ENCODE data around the gene STX12.
A peak's percentile ranks its signal among the peaks of the same experiment; 100 is the strongest.
"Not testable (repeated sequence)": the region's sequence is repeated elsewhere in the genome, so short reads cannot be mapped to it uniquely, and the experiment has no call there.

The STX12 gene

GRCh38 chr1:27811741-27812500, 38.9 kb downstream of the STX12 start:
- no peaks in the 10 kb centered on the region for H3K4me1 Mint-ChIP-seq
- H3K27ac Mint-ChIP-seq: no peak overlapping the region
- no peak overlapping the region for H3K4me3 Mint-ChIP-seq
- H3K36me3 Mint-ChIP-seq (ENCODE audit: low read depth): peaks cover 31% of the 10 kb centered on the region
- TF ChIP-seq, protein P1, sequence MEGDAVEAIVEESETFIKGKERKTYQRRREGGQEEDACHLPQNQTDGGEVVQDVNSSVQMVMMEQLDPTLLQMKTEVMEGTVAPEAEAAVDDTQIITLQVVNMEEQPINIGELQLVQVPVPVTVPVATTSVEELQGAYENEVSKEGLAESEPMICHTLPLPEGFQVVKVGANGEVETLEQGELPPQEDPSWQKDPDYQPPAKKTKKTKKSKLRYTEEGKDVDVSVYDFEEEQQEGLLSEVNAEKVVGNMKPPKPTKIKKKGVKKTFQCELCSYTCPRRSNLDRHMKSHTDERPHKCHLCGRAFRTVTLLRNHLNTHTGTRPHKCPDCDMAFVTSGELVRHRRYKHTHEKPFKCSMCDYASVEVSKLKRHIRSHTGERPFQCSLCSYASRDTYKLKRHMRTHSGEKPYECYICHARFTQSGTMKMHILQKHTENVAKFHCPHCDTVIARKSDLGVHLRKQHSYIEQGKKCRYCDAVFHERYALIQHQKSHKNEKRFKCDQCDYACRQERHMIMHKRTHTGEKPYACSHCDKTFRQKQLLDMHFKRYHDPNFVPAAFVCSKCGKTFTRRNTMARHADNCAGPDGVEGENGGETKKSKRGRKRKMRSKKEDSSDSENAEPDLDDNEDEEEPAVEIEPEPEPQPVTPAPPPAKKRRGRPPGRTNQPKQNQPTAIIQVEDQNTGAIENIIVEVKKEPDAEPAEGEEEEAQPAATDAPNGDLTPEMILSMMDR (IDR thresholded peaks at IDR 0.05; ENCODE audit: unreplicated experiment in 3 of 3): no peak
- H3K27me3 Mint-ChIP-seq (ENCODE audit: low read depth): no peaks in the 10 kb centered on the region
- H3K9me3 Mint-ChIP-seq: no peaks in the 10 kb centered on the region

- Mint-ChIP-seq H3K4me1 (no peaks in the 10 kb centered on the region), H3K9me3 (no peaks in the 10 kb centered on the region), H3K4me3 (no peak overlapping the region), H3K36me3 (ENCODE audit: low read depth) (peaks cover 37% of the 10 kb centered on the region), H3K27ac (peak overlapping the region in 2 of 3 experiments; percentile 77 to 87), H3K27me3 (ENCODE audit: low read depth) (no peaks in the 10 kb centered on the region)
- TF ChIP-seq, protein P1 (IDR thresholded peaks at IDR 0.05; ENCODE audit: unreplicated experiment in 3 of 3): no peak
Observed at GRCh38 chr1:27816921-27817630, 44.1 kb downstream of the STX12 start.

GRCh38 chr1:27821761-27822315, 48.8 kb downstream of the STX12 start:
- Mint-ChIP-seq H3K4me1 (no peaks in the 10 kb centered on the region), H3K4me3 (no peak overlapping the region), H3K36me3 (ENCODE audit: low read depth) (peaks cover 25% of the 10 kb centered on the region), H3K27me3 (ENCODE audit: low read depth) (no peaks in the 10 kb centered on the region), H3K27ac (peak overlapping the region in 1 of 3 experiments; percentile 58), H3K9me3 (no peaks in the 10 kb centered on the region)
- TF ChIP-seq, protein P1 (IDR thresholded peaks at IDR 0.05; ENCODE audit: unreplicated experiment in 3 of 3): no peak

GRCh38 chr1:27823784-27824183, 50.8 kb downstream of the STX12 start:
- Mint-ChIP-seq H3K27me3 (ENCODE audit: low read depth) (no peaks in the 10 kb centered on the region), H3K4me1 (no peaks in the 10 kb centered on the region), H3K9me3 (no peaks in the 10 kb centered on the region), H3K4me3 (no peak overlapping the region), H3K27ac (no peak overlapping the region), H3K36me3 (ENCODE audit: low read depth) (peaks cover 15% of the 10 kb centered on the region)
- TF ChIP-seq, protein P1 (IDR thresholded peaks at IDR 0.05; ENCODE audit: unreplicated experiment in 3 of 3): no peak

DNA sequence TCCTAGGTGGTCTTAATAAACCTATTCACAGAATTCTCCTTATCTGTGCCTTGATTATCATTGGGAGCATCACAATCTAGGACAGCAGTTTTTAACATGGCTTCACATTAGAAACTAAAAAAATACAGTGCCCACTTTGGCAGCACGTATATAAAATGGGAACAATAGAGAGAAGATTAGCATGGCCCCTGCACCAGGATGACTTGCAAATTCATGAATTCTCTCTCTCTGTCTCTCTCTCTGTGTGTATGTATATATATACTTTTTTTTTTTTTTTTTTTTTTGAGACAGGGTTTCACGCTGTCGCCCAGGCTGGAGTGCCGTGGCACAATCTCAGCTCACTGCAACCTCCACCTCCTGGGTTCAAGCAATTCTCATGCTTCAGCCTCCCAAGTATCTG, 51.4 kb downstream of the STX12 start:
- H3K4me3 Mint-ChIP-seq: no peak overlapping the region
- no peaks in the 10 kb centered on the region for H3K27me3 Mint-ChIP-seq (ENCODE audit: low read depth)
- peaks cover 12% of the 10 kb centered on the region for H3K36me3 Mint-ChIP-seq (ENCODE audit: low read depth)
- TF ChIP-seq, protein P1 (IDR thresholded peaks at IDR 0.05; ENCODE audit: unreplicated experiment in 3 of 3): no peak
- no peak overlapping the region for H3K27ac Mint-ChIP-seq
- no peaks in the 10 kb centered on the region for H3K9me3 Mint-ChIP-seq
- H3K4me1 Mint-ChIP-seq: no peaks in the 10 kb centered on the region

GRCh38 chr1:27829339-27829960, 56.4 kb downstream of the STX12 start:
- Mint-ChIP-seq H3K4me1 (peaks cover 15% of the 10 kb centered on the region), H3K36me3 (ENCODE audit: low read depth) (peaks cover 12% of the 10 kb centered on the region), H3K27ac (peak overlapping the region; percentile 98 to 99 (median 98)), H3K4me3 (peak overlapping the region; percentile 69 to 96 (median 95))
- not testable (repeated sequence) for H3K27me3 Mint-ChIP-seq (ENCODE audit: low read depth); H3K9me3 Mint-ChIP-seq
